Measurements from ENCODE around the gene EXOC3L4.

DNA sequence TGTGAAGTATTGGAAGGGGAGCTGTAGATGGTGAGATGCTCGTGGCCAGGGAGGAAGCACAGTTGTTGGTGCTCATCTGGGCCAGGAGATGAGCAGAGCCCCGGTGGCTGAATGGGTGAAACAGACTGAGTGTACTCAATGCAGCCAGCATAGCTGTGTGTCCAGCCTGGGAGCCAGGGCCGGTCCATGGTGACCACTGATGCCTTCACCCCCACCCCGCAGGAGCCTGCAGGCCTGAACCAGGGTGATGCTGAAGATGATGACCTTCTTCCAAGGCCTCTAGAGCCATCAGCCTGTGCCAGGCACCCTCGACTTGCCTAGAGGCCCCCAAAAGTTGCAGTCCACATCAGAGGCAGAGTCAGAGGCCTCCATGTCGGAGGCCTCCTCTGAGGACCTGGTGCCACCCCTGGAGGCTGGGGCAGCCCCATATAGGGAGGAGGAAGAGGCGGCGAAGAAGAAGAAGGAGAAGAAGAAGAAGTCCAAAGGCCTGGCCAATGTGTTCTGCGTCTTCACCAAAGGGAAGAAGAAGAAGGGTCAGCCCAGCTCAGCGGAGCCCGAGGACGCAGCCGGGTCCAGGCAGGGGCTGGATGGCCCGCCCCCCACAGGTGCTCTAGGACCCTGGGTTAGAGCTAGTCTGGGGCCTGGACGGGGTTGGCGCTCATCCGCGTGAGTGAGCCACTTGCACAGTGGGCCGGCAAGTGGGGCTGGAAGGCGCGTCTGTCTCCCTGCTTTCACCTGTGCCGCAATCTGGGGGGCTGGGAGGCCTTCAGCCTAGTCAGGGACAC is 31.8 kb downstream of the EXOC3L4 start:
- TF ChIP-seq CTCF (IDR thresholded peaks at IDR 0.05): no peak
- no peak for TF ChIP-seq POLR2A (IDR thresholded peaks at IDR 0.05)

All from right lobe of liver (tissue), 4 donors.